K562 (cell line): ENCODE measurements around the gene SLAMF7. TPM values are rescaled to one million over a fixed set of nuclear protein-coding genes. Genes with fewer than 3 reads are reported as not detected.

ENCODE experiments used
- ATAC-seq: fragments of 200-7000 bp; cut with Tn5 transposase; 3 replicates; pipeline ENCODE4 v1.9.1; 2020; ENCODE audit warnings: moderate library complexity
- BruUV-seq: library from RNA; stranded (reverse); fragments of 400-500 nt; replicated peaks from 2 replicates; lab custom pipeline; 2021; lab: Mats Ljungman, UMichigan
- CTCF ChIA-PET: fragments of 300-600 bp; formaldehyde crosslinking; extraction: SDS; loops from one replicate; lab custom pipeline; 2021; ENCODE audit warnings: low intra/inter-chr PET ratio; lab: Yijun Ruan, JAX
- POLR2A ChIA-PET: fragments of 300-600, 350-650 bp; sonication (Branson Sonifier 250); formaldehyde crosslinking; extraction: SDS; loops from one replicate; lab custom pipeline; 2021; ENCODE audit warnings: antibody characterized with exemption, inconsistent platforms; lab: Yijun Ruan, JAX
- DNase-seq, 4 experiments: peaks; one replicate each; pipeline versions ENCODE4 v3.0.0 to v3.0.0-alpha.2; 2011 to 2018; ENCODE audit warnings: low spot score in 3 of 4, mixed read lengths in 3 of 4; ENCODE audit errors: extremely low read depth in 1 of 4
- FAIRE-seq: peaks from 2 replicates; lab custom pipeline; 2011; peaks lifted over from hg19 to GRCh38; lab: Jason Lieb, UNC
- H2AFZ ChIP-seq: 2 replicates; pipeline ENCODE4 v1.6.0; 2011; ENCODE audit warnings: low read depth, low read length, control low read depth, inconsistent platforms
- H3K27ac ChIP-seq: fragments of 200-600 bp; 3 replicates; pipeline ENCODE4 v1.8.0; 2011; ENCODE audit warnings: low read depth, mild to moderate bottlenecking, control low read depth, inconsistent platforms, low read length, moderate library complexity, mixed read lengths; ENCODE audit errors: extremely low read depth
- H3K27me3 ChIP-seq, 2 experiments: fragments of 300-600 bp in 1 of 2; 2 replicates in 1 of 2; 3 replicates in 1 of 2; pipeline versions ENCODE4 v1.6.0 to v1.8.0; 2011; ENCODE audit warnings: inconsistent platforms in 2 of 2, low read length in 2 of 2, mild to moderate bottlenecking in 1 of 2, mixed read lengths in 1 of 2, moderate library complexity in 1 of 2; ENCODE audit not compliant: control insufficient read depth in 2 of 2, insufficient read depth in 2 of 2
- H3K36me3 ChIP-seq: fragments of 300-600 bp; 3 replicates; pipeline ENCODE4 v1.8.0; 2011; ENCODE audit warnings: mild to moderate bottlenecking, low read length, inconsistent platforms; ENCODE audit not compliant: control insufficient read depth, insufficient read depth
- H3K4me1 ChIP-seq, 2 experiments: fragments of 200-600 bp in 1 of 2; replicated peaks in 1 of 2; 2 replicates in 1 of 2; 3 replicates in 1 of 2; pipeline versions ENCODE4 v1.5.1 to v1.8.0; 2011; ENCODE audit warnings: inconsistent platforms in 2 of 2, low read length in 2 of 2, mild to moderate bottlenecking in 1 of 2, mixed read lengths in 1 of 2, moderate library complexity in 1 of 2; ENCODE audit not compliant: control insufficient read depth in 2 of 2, insufficient read depth in 2 of 2
- H3K4me2 ChIP-seq: 2 replicates; pipeline ENCODE4 v1.6.1; 2011; ENCODE audit warnings: low read length, control low read depth, inconsistent platforms, mixed read lengths; ENCODE audit not compliant: insufficient read depth
- H3K4me3 ChIP-seq: fragments of 200-600 bp; sonication (generic), shearing (Covaris generic); 2 replicates; pipeline ENCODE4 v1.5.1; 2016; ENCODE audit warnings: control low read depth, inconsistent platforms
- H3K79me2 ChIP-seq: fragments of 200-600 bp; 3 replicates; pipeline ENCODE4 v1.8.0; 2011; ENCODE audit warnings: low read length, inconsistent platforms; ENCODE audit not compliant: control insufficient read depth, insufficient read depth
- H3K9ac ChIP-seq, 2 experiments: 2 replicates each; pipeline versions ENCODE4 v1.6.0 to v1.6.1; 2011; ENCODE audit warnings: low read depth in 2 of 2, low read length in 2 of 2, control low read depth in 1 of 2, inconsistent platforms in 1 of 2, mild to moderate bottlenecking in 1 of 2, mixed read lengths in 1 of 2; ENCODE audit not compliant: insufficient read depth in 1 of 2
- H3K9me1 ChIP-seq: one replicate; pipeline ENCODE4 v1.6.0; 2011; ENCODE audit warnings: inconsistent platforms, mild to moderate bottlenecking, low read length, moderate library complexity; ENCODE audit not compliant: control insufficient read depth, insufficient read depth
- H3K9me3 ChIP-seq: replicated peaks from 2 replicates; pipeline ENCODE4 v1.5.1; 2011; ENCODE audit warnings: low read depth, low read length, inconsistent platforms; ENCODE audit not compliant: control insufficient read depth, insufficient read depth
- H4K20me1 ChIP-seq: replicated peaks from 2 replicates; pipeline ENCODE4 v1.6.1; 2011; ENCODE audit warnings: low read length, inconsistent platforms, mixed read lengths; ENCODE audit not compliant: control insufficient read depth, insufficient read depth
- GTF2F1 ChIP-seq: IDR thresholded peaks from 2 replicates; pipeline ENCODE4 v1.6.1; 2011; ENCODE audit warnings: low read depth, low read length, improper control_type of control experiment
- IRF2 ChIP-seq: sonication (generic); formaldehyde crosslinking; IDR thresholded peaks from 2 replicates; pipeline ENCODE4 v1.8.1; 2022; ENCODE audit warnings: mild to moderate bottlenecking, missing genetic modification reagents
- KLF1 ChIP-seq: fragments of 450-650 bp; IDR thresholded peaks from 2 replicates; pipeline ENCODE4 v1.6.1; 2016; ENCODE audit warnings: missing genetic modification characterization, missing compliant biosample characterization
- MCM2 ChIP-seq: fragments of 450-650 bp; IDR thresholded peaks from 2 replicates; pipeline ENCODE4 v1.6.1; 2017; ENCODE audit warnings: low read depth, mild to moderate bottlenecking
- MECOM ChIP-seq: fragments of 250-450 bp; sonication (Bioruptor Pico); IDR thresholded peaks from 2 replicates; pipeline ENCODE4 v1.8.0; 2022; ENCODE audit warnings: inconsistent platforms
- MEIS2 ChIP-seq: fragments of 450-650 bp; IDR thresholded peaks from 2 replicates; pipeline ENCODE4 v1.6.1; 2014; ENCODE audit warnings: mild to moderate bottlenecking; ENCODE audit not compliant: partially characterized antibody
- SLC30A9 ChIP-seq: fragments of 250-450 bp; sonication (Bioruptor Pico); IDR thresholded peaks from 2 replicates; pipeline ENCODE4 v1.8.0; 2022; ENCODE audit warnings: mild to moderate bottlenecking, moderate library complexity
- SNRNP70 ChIP-seq: fragments of 200-400 bp; formaldehyde crosslinking; optimal IDR thresholded peaks from 2 replicates; pipeline ENCODE3; 2017; ENCODE audit warnings: low read depth, low read length
- STAT5A ChIP-seq: IDR thresholded peaks from 2 replicates; pipeline ENCODE4 v1.6.1; 2012; ENCODE audit warnings: low read length, inconsistent platforms, borderline replicate concordance
- TRIM28 ChIP-seq: fragments of 450-650 bp; IDR thresholded peaks from 2 replicates; pipeline ENCODE4 v1.6.1; 2017
- XRCC4 ChIP-seq: IDR thresholded peaks from one replicate; pipeline ENCODE4 v1.6.1; 2011; ENCODE audit not compliant: insufficient read depth, insufficient read length; ENCODE audit errors: extremely low read depth
- ZNF175 ChIP-seq: fragments of 200-800 bp; sonication (Bioruptor generic); IDR thresholded peaks from 2 replicates; pipeline ENCODE4 v1.6.1; 2016; ENCODE audit warnings: low read depth, mild to moderate bottlenecking, missing genetic modification characterization, missing compliant biosample characterization
- ZNF384 ChIP-seq: IDR thresholded peaks from 2 replicates; pipeline ENCODE4 v1.6.1; 2012; ENCODE audit warnings: low read depth, low read length, improper control_type of control experiment
- WGBS: fragments of 100-300 bp; shearing (Covaris generic); methylation state at CpG from one replicate; pipeline ENCODE4 v1.1.6; 2016; ENCODE audit warnings: low coverage, mixed read lengths; ENCODE audit not compliant: insufficient coverage; ENCODE audit errors: missing lambda C conversion rate; 5-methylcytosine and 5-hydroxymethylcytosine counted together
- in situ Hi-C: fragments of 300-500 bp; cut with MboI; formaldehyde crosslinking; loops from 4 replicates; pipeline ENCODE4 v1.15.0; 2018; ENCODE audit warnings: inconsistent platforms, mixed read lengths
- intact Hi-C: fragments of 100-400 bp; cut with micrococcal nuclease; formaldehyde crosslinking; loops from 2 replicates; pipeline ENCODE4 v1.14.2; 2022
- polyA plus RNA-seq, 8 experiments: library from polyadenylated mRNA; depleted of rRNA in 4 of 8; stranded (reverse) in 5 of 8; unstranded in 3 of 8; fragments of >200 nt; fragmentation: Nextera tagmentation in 2 of 8; fragmentation: Illumina TruSeq in 1 of 8; extraction: Ambion mirVana in 2 of 8; extraction: Trizol in 1 of 8; gene quantifications; 2 replicates each; pipeline versions ENCODE4 v1.2.1 to v1.2.3, GENCODE V29; 2011 to 2014; ENCODE audit warnings: inconsistent platforms in 1 of 8, missing spikeins in 1 of 8
- total RNA-seq, 7 experiments: library from RNA; depleted of rRNA in 6 of 7; stranded (reverse); fragments of >200 nt in 6 of 7; fragmentation: Illumina TruSeq in 2 of 7; extraction: Trizol in 2 of 7; gene quantifications; 2 replicates each; pipeline versions ENCODE4 v1.2.1 to v1.2.3, GENCODE V29; 2011 to 2021; ENCODE audit warnings: low replicate concordance in 1 of 7
- TF ChIP-seq, protein P1 (sequence below), 2 experiments: fragments of 450-650 bp; conservative IDR thresholded peaks; 2 replicates each; pipeline ENCODE4 v1.6.1; 2017; ENCODE audit warnings: mild to moderate bottlenecking in 2 of 2, moderate library complexity in 2 of 2
- TF ChIP-seq, protein P2 (sequence below): fragments of 450-650 bp; IDR thresholded peaks from 2 replicates; pipeline ENCODE4 v1.6.1; 2016; ENCODE audit warnings: missing biosample characterization, missing genetic modification characterization

The SLAMF7 gene
- total and polyA plus RNA-seq, 9 of the 15 experiments (the other 6 are each of a cell fraction or from before 2014, with no cell fraction given) = 0.11 to 1.2 (median 0.22) TPM; not detected in 2

- Histone ChIP-seq H3K9ac (no peak overlapping the region), H3K4me1 (peaks cover 0 to 10% of the 10 kb centered on the region in 2 experiments; a peak in 1 of 5 replicates), H4K20me1 (no peaks in the 10 kb centered on the region), H3K79me2 (no peaks in the 10 kb centered on the region), H3K4me3 (no peak overlapping the region), H3K9me3 (no peaks in the 10 kb centered on the region), H3K36me3 (no peaks in the 10 kb centered on the region), H3K4me2 (no peak overlapping the region), H3K27me3 (no peaks in the 10 kb centered on the region; a peak in 2 of 5 replicates), H2AFZ (no peak overlapping the region), H3K27ac (no peak overlapping the region), H3K9me1 (no peaks in the 10 kb centered on the region)
- no peak for ATAC-seq
- ChIA-PET POLR2A (interaction anchor here (1.2 kb wide), 1 partner anchor 40 kb away, joined by 4 read pairs; no protein-coding TSS in a partner anchor), CTCF (no interaction called here)
- BruUV-seq = no TSS peak
- in situ Hi-C loops (no loop called here), intact Hi-C loops (no loop called here)
- 13% methylated on average over 2 of the region's 2 CpGs for WGBS
- DNase-seq = no peak
- no peak for TF ChIP-seq GTF2F1
- FAIRE-seq = no peak
Measured at GRCh38 chr1:160738271-160738670, 776 bp upstream of the SLAMF7 start.

DNA sequence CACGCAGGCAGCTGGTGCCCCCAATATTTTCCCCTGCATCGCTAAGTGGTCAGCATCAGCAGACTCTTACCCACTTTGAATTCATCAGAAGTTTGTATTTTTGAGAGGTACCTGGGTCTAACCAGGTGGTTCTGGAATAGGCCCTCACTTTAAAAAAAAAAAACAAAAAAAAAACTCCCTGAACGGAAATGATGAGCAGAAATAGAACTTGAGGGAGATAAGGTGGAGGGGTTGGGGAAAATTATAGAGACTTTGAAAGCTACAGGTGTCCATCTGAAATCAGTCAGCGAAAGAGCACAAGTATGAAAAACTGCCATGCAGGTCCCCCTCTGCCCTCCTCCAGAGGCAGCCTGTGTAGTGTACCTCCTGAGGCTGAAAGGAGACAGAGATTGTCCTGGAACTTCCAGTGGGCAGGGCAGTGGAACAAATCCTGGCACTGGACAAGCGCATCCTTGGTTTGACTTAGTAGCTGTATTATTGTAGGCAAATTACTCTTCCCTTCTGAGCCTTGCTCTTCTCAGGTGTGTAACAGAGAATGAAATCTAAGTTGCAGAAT lies 1.2 kb downstream of the SLAMF7 start:
- intact Hi-C loops = no loop called here
- Histone ChIP-seq H3K4me1 (peaks cover 0 to 10% of the 10 kb centered on the region in 2 experiments; a peak in 2 of 5 replicates), H3K4me3 (no peak overlapping the region), H3K27me3 (peaks cover 0 to 5% of the 10 kb centered on the region in 2 experiments; a peak in 2 of 5 replicates), H3K36me3 (no peaks in the 10 kb centered on the region), H3K27ac (no peak overlapping the region), H3K9me3 (no peaks in the 10 kb centered on the region), H3K9me1 (no peaks in the 10 kb centered on the region), H3K4me2 (no peak overlapping the region), H2AFZ (no peak overlapping the region), H3K9ac (no peak overlapping the region), H4K20me1 (no peaks in the 10 kb centered on the region), H3K79me2 (no peaks in the 10 kb centered on the region)
- in situ Hi-C loops = no loop called here
- POLR2A ChIA-PET = no interaction called here
- ATAC-seq (no peak), DNase-seq (no peak), FAIRE-seq (no peak)
- CTCF ChIA-PET = no interaction called here
- no TSS peak for BruUV-seq
- 15% methylated on average over 5 of the region's 5 CpGs for WGBS
- TF ChIP-seq ZNF175 (CRISPR knock-in tag) (no peak), TRIM28 (no peak), STAT5A (no peak), ZNF384 (no peak), XRCC4 (no peak), MCM2 (no peak), SLC30A9 (CRISPR knock-in tag) (no peak), MECOM (CRISPR knock-in tag) (no peak), MEIS2 (no peak), KLF1 (no peak), SNRNP70 (no peak), IRF2 (CRISPR knock-in tag) (no peak)
- TF ChIP-seq, protein P1, sequence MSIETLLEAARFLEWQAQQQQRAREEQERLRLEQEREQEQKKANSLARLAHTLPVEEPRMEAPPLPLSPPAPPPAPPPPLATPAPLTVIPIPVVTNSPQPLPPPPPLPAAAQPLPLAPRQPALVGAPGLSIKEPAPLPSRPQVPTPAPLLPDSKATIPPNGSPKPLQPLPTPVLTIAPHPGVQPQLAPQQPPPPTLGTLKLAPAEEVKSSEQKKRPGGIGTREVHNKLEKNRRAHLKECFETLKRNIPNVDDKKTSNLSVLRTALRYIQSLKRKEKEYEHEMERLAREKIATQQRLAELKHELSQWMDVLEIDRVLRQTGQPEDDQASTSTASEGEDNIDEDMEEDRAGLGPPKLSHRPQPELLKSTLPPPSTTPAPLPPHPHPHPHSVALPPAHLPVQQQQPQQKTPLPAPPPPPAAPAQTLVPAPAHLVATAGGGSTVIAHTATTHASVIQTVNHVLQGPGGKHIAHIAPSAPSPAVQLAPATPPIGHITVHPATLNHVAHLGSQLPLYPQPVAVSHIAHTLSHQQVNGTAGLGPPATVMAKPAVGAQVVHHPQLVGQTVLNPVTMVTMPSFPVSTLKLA (conservative IDR thresholded peaks at IDR 0.05) = no peak
- TF ChIP-seq, protein P2, sequence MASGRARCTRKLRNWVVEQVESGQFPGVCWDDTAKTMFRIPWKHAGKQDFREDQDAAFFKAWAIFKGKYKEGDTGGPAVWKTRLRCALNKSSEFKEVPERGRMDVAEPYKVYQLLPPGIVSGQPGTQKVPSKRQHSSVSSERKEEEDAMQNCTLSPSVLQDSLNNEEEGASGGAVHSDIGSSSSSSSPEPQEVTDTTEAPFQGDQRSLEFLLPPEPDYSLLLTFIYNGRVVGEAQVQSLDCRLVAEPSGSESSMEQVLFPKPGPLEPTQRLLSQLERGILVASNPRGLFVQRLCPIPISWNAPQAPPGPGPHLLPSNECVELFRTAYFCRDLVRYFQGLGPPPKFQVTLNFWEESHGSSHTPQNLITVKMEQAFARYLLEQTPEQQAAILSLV = no peak
